Activated CD4-positive, alpha-beta T cell treated with anti-CD3 and anti-CD28 coated beads for 48 hours (primary cell): Measurements from ENCODE around the gene PTPRN2.
"Not testable (repeated sequence)": the region's sequence is repeated elsewhere in the genome, so short reads cannot be mapped to it uniquely, and the experiment has no call there.

Experiments used
- DNase-seq: peaks from one replicate; pipeline ENCODE4 v3.0.0-alpha.2; 2020

Gene PTPRN2

GRCh38 chr7:157573244-157573643 is 1014.4 kb downstream of the PTPRN2 start:
- DNase-seq, result no peak

DNA sequence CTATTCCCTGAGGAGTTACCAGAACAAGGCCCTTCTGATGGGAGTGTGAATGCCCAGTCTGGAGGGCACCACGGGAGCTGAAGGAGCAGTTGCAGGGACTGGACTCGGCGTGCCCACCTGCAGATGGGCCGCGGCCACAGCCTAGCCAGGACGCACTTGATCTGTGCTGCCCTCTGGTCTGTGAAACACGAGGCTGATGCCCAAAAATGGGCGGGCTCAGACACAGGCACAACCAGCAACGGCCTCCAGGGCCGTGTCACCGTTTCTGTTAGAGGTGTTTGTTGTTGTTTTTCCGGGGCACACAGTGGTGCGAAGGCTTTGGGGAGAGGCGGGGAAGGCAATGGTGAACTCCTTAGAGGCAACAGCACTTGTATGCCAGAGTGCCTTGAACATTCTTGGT is 1015.0 kb downstream of the PTPRN2 start:
- DNase-seq, result no peak

DNA sequence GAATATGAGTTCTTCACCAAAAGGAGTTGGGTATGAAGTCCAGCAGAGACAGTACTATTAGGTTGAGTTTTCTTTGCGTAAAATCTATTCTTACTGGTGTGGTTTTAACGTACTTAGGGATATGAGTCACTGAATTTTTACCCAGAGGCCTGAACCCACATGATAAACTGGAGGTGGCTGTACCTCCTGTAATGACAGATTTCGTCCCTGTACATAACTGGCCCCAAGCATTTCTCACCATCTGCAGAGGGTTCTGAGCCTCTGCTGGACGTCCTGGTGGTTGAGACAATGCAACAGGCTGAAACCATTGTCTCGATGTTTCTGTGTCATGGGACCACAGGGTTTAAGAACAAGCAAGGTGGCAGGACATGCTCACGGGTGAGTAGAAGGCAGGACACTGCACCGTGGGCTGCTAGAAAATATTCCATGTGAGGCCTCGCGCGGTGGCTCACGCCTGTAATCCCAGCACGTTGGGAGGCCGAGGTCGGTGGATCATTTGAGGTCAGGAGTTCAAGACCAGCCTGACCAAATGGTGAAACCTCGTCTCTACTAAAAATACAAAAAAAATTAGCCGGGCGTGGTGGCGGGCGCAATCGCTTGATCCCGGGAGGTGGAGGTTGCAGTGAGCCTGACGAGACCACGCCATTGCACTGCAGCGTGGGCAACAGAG is 1017.0 kb downstream of the PTPRN2 start:
- no peak for DNase-seq

DNA sequence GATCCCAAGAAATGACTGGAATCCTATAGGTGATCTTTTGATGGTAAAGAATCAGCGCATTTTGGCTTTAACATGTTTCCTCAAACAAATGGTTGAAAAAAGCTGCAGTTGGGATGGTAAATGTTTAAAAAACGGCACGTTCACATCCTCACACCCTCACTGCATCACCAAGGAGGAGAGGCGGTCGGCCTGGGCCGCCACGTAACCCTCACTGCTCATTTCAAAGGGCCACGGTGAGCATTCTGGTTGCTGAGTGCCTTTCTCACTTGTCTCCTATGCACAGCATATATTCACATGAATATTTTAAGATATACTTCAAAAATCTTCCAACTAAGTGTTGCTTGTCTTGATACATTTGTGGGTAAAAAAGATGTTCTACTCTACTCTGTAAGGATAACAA is 1017.7 kb downstream of the PTPRN2 start:
- DNase-seq, result no peak

GRCh38 chr7:157568770-157569584 is 1018.6 kb downstream of the PTPRN2 start:
- DNase-seq, result peak; percentile 71

DNA sequence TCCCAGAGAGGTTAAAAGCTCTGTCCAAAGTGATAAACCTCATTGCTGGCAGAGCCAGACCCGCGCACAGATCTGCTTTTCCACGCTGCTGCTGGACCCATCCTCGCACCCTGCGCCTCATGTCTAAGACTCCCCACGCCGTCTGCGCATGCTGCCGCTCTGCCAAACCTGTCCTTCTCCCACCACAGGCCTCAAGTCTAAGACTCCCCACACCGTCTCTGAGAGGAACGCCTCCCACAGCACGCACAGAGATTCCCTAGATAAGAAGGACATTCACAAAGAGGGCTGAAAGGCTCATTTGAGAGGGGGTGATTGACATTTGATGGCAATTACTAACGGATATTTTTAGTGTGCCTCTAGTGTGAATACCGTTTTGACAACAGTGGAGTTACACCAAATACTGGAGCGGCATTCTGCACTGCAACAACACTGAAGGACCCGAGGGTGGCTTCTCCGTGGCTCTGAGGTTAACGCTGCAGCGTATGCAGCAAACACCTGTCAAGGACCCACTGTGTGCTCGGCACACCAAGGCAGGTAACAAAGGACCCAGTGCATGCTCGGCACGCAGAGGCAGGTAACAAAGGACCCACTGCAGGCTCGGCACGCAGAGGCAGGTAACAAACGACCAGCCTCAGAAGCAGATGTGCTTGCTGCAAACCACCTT is 1019.4 kb downstream of the PTPRN2 start:
- no peak for DNase-seq

- no peak for DNase-seq
Measured at GRCh38 chr7:157567666-157568065, 1020.0 kb downstream of the PTPRN2 start.

DNA sequence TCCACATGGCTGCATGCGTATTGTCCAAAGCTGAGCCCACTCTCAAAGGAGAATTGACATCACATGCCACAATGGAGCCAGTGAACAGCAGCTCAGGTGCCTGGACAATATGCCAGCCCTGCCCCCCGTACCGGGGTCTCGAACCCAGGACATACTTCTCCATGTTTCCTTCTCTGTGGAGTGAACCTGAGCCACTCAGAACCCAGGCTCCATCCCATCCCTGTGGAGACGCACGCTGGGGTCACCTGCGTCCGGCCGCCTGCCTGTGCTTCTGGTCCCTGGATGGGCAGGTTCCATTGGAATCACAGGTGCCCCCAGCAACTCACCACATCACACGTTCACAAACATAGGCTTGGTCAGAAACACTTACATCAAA is 1021.0 kb downstream of the PTPRN2 start:
- DNase-seq, result no peak

DNA sequence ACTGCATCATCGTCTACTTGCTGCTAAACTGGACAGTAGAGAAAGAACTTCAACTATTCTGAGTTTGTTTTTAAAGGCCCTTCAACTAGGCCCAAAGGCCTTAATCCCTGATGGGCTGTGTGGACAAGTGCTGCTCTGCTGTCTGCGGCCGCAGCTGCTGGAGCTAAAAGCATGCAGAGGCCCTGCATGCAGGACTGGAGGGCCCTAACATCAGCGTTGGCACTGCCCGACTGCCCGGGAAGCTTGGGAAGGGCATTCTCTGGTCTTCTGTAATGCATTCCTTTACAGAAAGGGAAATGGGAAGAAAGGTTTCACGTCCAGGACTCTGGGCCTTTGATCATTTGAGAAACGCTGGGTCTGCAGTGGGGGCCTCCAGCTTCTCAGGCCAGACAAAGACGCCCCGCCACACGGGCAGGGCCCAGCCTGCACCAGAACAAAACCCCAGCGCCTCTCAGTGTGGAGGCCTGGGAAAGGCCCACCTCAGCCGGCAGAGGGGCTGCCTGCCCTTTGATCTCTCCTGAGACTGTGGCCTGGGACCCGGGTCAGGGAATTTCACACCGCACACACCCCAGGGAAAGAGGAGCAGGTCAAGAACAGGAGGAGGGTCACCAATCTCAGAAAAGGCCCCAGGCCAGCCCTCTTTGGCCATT is 1021.5 kb downstream of the PTPRN2 start:
- DNase-seq, result no peak

DNA sequence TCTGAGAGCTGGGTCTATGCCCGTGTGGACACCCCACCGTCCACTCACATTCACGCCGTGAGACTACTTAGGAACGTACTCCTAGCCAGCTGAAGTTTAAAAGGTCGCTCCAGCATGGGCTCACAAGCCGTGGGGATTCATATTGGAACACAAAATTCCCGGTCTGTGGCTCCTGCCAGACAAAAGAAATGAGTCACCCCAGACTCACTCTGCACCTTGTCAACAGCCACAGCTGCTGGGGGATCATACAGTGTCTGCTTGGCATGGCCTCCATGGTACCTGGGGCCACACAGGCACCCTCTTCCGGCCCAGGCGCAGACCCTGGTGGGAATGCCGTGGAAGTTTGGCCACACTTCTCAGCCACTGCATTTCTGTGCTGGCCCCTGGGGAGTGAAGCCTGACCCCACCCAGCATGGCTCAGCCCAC is 1022.4 kb downstream of the PTPRN2 start:
- no peak for DNase-seq

- no peak for DNase-seq
Measured at GRCh38 chr7:157564517-157565177, 1023.0 kb downstream of the PTPRN2 start.

- not testable (repeated sequence) for DNase-seq
Measured at GRCh38 chr7:157563467-157564135, 1024.0 kb downstream of the PTPRN2 start.

GRCh38 chr7:157562522-157563398 is 1024.9 kb downstream of the PTPRN2 start:
- not testable (repeated sequence) for DNase-seq

- DNase-seq, result no peak
Measured at GRCh38 chr7:157561816-157562410, 1025.7 kb downstream of the PTPRN2 start.

- DNase-seq, result no peak
Measured at GRCh38 chr7:157561523-157561785, 1026.2 kb downstream of the PTPRN2 start.

GRCh38 chr7:157560710-157561522 is 1026.7 kb downstream of the PTPRN2 start:
- DNase-seq, result no peak

- no peak for DNase-seq
Measured at GRCh38 chr7:157560258-157560654, 1027.4 kb downstream of the PTPRN2 start.

DNA sequence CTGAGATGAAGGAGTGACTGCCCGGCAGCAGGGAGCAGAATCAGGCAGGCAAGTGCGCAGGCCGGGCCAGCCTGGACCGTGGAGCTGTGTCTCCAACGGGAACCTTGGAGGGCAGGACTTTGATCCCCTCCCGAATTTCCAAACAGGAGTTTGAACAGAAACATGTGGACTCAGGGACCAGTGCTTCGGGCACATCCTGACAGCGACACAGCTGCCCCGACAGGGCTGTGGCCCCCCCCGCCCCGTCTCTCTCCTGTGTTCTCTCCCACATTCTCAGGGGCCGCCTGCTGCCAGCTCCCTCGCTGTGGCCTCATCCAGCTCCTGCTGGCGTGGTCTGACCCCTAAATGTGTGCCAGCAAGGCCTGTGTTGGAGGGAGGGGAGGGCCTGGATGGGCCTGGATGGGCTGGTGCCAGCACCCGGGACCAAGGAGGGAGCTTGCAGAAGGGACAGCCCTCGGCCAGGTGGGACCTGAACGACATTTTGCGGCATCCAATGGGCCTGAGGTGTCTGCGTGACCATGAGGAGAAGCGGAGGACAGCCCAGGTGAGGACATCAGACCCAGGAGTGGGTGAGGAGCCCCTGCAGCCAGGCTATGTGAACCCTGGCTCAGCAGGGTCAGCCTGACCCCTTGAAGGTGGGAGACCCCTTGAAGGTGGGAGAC is 1027.9 kb downstream of the PTPRN2 start:
- no peak for DNase-seq

GRCh38 chr7:157558875-157559595 is 1028.6 kb downstream of the PTPRN2 start:
- no peak for DNase-seq
